K562 (cell line): ENCODE measurements around the gene TMCO4. TPM values are rescaled to one million over a fixed set of nuclear protein-coding genes. Genes with fewer than 3 reads are reported as not detected.

ENCODE experiments used
- ATAC-seq: fragments of 200-7000 bp; cut with Tn5 transposase; 3 replicates; pipeline ENCODE4 v1.9.1; 2020; ENCODE audit warnings: moderate library complexity
- BruUV-seq: library from RNA; stranded (reverse); fragments of 400-500 nt; replicated peaks from 2 replicates; lab custom pipeline; 2021; lab: Mats Ljungman, UMichigan
- CTCF ChIA-PET: fragments of 300-600 bp; formaldehyde crosslinking; extraction: SDS; loops from one replicate; lab custom pipeline; 2021; ENCODE audit warnings: low intra/inter-chr PET ratio; lab: Yijun Ruan, JAX
- POLR2A ChIA-PET: fragments of 300-600, 350-650 bp; sonication (Branson Sonifier 250); formaldehyde crosslinking; extraction: SDS; loops from one replicate; lab custom pipeline; 2021; ENCODE audit warnings: antibody characterized with exemption, inconsistent platforms; lab: Yijun Ruan, JAX
- DNase-seq, 4 experiments: peaks; one replicate each; pipeline versions ENCODE4 v3.0.0 to v3.0.0-alpha.2; 2011 to 2018; ENCODE audit warnings: low spot score in 3 of 4, mixed read lengths in 3 of 4; ENCODE audit errors: extremely low read depth in 1 of 4
- FAIRE-seq: peaks from 2 replicates; lab custom pipeline; 2011; peaks lifted over from hg19 to GRCh38; lab: Jason Lieb, UNC
- H2AFZ ChIP-seq: 2 replicates; pipeline ENCODE4 v1.6.0; 2011; ENCODE audit warnings: low read depth, low read length, control low read depth, inconsistent platforms
- H3K27ac ChIP-seq: fragments of 200-600 bp; 3 replicates; pipeline ENCODE4 v1.8.0; 2011; ENCODE audit warnings: low read depth, mild to moderate bottlenecking, control low read depth, inconsistent platforms, low read length, moderate library complexity, mixed read lengths; ENCODE audit errors: extremely low read depth
- H3K27me3 ChIP-seq, 2 experiments: fragments of 300-600 bp in 1 of 2; 2 replicates in 1 of 2; 3 replicates in 1 of 2; pipeline versions ENCODE4 v1.6.0 to v1.8.0; 2011; ENCODE audit warnings: inconsistent platforms in 2 of 2, low read length in 2 of 2, mild to moderate bottlenecking in 1 of 2, mixed read lengths in 1 of 2, moderate library complexity in 1 of 2; ENCODE audit not compliant: control insufficient read depth in 2 of 2, insufficient read depth in 2 of 2
- H3K36me3 ChIP-seq: fragments of 300-600 bp; 3 replicates; pipeline ENCODE4 v1.8.0; 2011; ENCODE audit warnings: mild to moderate bottlenecking, low read length, inconsistent platforms; ENCODE audit not compliant: control insufficient read depth, insufficient read depth
- H3K4me1 ChIP-seq, 2 experiments: fragments of 200-600 bp in 1 of 2; replicated peaks in 1 of 2; 2 replicates in 1 of 2; 3 replicates in 1 of 2; pipeline versions ENCODE4 v1.5.1 to v1.8.0; 2011; ENCODE audit warnings: inconsistent platforms in 2 of 2, low read length in 2 of 2, mild to moderate bottlenecking in 1 of 2, mixed read lengths in 1 of 2, moderate library complexity in 1 of 2; ENCODE audit not compliant: control insufficient read depth in 2 of 2, insufficient read depth in 2 of 2
- H3K4me2 ChIP-seq: 2 replicates; pipeline ENCODE4 v1.6.1; 2011; ENCODE audit warnings: low read length, control low read depth, inconsistent platforms, mixed read lengths; ENCODE audit not compliant: insufficient read depth
- H3K4me3 ChIP-seq: fragments of 200-600 bp; sonication (generic), shearing (Covaris generic); 2 replicates; pipeline ENCODE4 v1.5.1; 2016; ENCODE audit warnings: control low read depth, inconsistent platforms
- H3K79me2 ChIP-seq: fragments of 200-600 bp; 3 replicates; pipeline ENCODE4 v1.8.0; 2011; ENCODE audit warnings: low read length, inconsistent platforms; ENCODE audit not compliant: control insufficient read depth, insufficient read depth
- H3K9ac ChIP-seq, 2 experiments: 2 replicates each; pipeline versions ENCODE4 v1.6.0 to v1.6.1; 2011; ENCODE audit warnings: low read depth in 2 of 2, low read length in 2 of 2, control low read depth in 1 of 2, inconsistent platforms in 1 of 2, mild to moderate bottlenecking in 1 of 2, mixed read lengths in 1 of 2; ENCODE audit not compliant: insufficient read depth in 1 of 2
- H3K9me1 ChIP-seq: one replicate; pipeline ENCODE4 v1.6.0; 2011; ENCODE audit warnings: inconsistent platforms, mild to moderate bottlenecking, low read length, moderate library complexity; ENCODE audit not compliant: control insufficient read depth, insufficient read depth
- H3K9me3 ChIP-seq: replicated peaks from 2 replicates; pipeline ENCODE4 v1.5.1; 2011; ENCODE audit warnings: low read depth, low read length, inconsistent platforms; ENCODE audit not compliant: control insufficient read depth, insufficient read depth
- H4K20me1 ChIP-seq: replicated peaks from 2 replicates; pipeline ENCODE4 v1.6.1; 2011; ENCODE audit warnings: low read length, inconsistent platforms, mixed read lengths; ENCODE audit not compliant: control insufficient read depth, insufficient read depth
- ASH1L ChIP-seq: fragments of 450-650 bp; IDR thresholded peaks from 2 replicates; pipeline ENCODE4 v1.6.1; 2018; ENCODE audit warnings: borderline replicate concordance, mild to moderate bottlenecking, low read depth; ENCODE audit not compliant: partially characterized antibody
- BHLHE40 ChIP-seq: IDR thresholded peaks from 2 replicates; pipeline ENCODE4 v1.6.1; 2011; ENCODE audit warnings: low read length, improper control_type of control experiment
- CBFA2T2 ChIP-seq: fragments of 450-650 bp; conservative IDR thresholded peaks from 2 replicates; pipeline ENCODE4 v1.6.1; 2017; ENCODE audit warnings: mild to moderate bottlenecking
- CCAR2 ChIP-seq: fragments of 200-400 bp; formaldehyde crosslinking; IDR thresholded peaks from 2 replicates; pipeline ENCODE4 v1.6.1; 2017; ENCODE audit warnings: mild to moderate bottlenecking, low read depth, low read length
- HMBOX1 ChIP-seq: sonication (generic); IDR thresholded peaks from 2 replicates; pipeline ENCODE4 v1.6.1; 2016
- NCOA2 ChIP-seq, 2 experiments: fragments of 450-650 bp; IDR thresholded peaks; 2 replicates each; pipeline ENCODE4 v1.6.1; 2018; ENCODE audit warnings: mild to moderate bottlenecking in 2 of 2, moderate library complexity in 1 of 2; ENCODE audit not compliant: partially characterized antibody in 2 of 2
- RHOXF2B ChIP-seq: fragments of 250-450 bp; sonication (Bioruptor Pico); conservative IDR thresholded peaks from 2 replicates; pipeline ENCODE4 v1.5.1; 2021
- TCF7L2 ChIP-seq: fragments of 150-350 bp; IDR thresholded peaks from 2 replicates; pipeline ENCODE4 v1.6.1; 2016; ENCODE audit warnings: low read depth, mild to moderate bottlenecking, low read length, moderate library complexity
- ZNF445 ChIP-seq: fragments of 250-450 bp; sonication (Bioruptor Pico); IDR thresholded peaks from 2 replicates; pipeline ENCODE4 v1.4.0; 2020; ENCODE audit warnings: low read depth, mild to moderate bottlenecking, moderate library complexity
- ZNF830 ChIP-seq: fragments of 250-450 bp; sonication (Bioruptor Pico); IDR thresholded peaks from 2 replicates; pipeline ENCODE4 v1.5.0; 2021; ENCODE audit warnings: mild to moderate bottlenecking
- WGBS: fragments of 100-300 bp; shearing (Covaris generic); methylation state at CpG from one replicate; pipeline ENCODE4 v1.1.6; 2016; ENCODE audit warnings: low coverage, mixed read lengths; ENCODE audit not compliant: insufficient coverage; ENCODE audit errors: missing lambda C conversion rate; 5-methylcytosine and 5-hydroxymethylcytosine counted together
- in situ Hi-C: fragments of 300-500 bp; cut with MboI; formaldehyde crosslinking; loops from 4 replicates; pipeline ENCODE4 v1.15.0; 2018; ENCODE audit warnings: inconsistent platforms, mixed read lengths
- intact Hi-C: fragments of 100-400 bp; cut with micrococcal nuclease; formaldehyde crosslinking; loops from 2 replicates; pipeline ENCODE4 v1.14.2; 2022
- polyA plus RNA-seq, 8 experiments: library from polyadenylated mRNA; depleted of rRNA in 4 of 8; stranded (reverse) in 5 of 8; unstranded in 3 of 8; fragments of >200 nt; fragmentation: Nextera tagmentation in 2 of 8; fragmentation: Illumina TruSeq in 1 of 8; extraction: Ambion mirVana in 2 of 8; extraction: Trizol in 1 of 8; gene quantifications; 2 replicates each; pipeline versions ENCODE4 v1.2.1 to v1.2.3, GENCODE V29; 2011 to 2014; ENCODE audit warnings: inconsistent platforms in 1 of 8, missing spikeins in 1 of 8
- total RNA-seq, 7 experiments: library from RNA; depleted of rRNA in 6 of 7; stranded (reverse); fragments of >200 nt in 6 of 7; fragmentation: Illumina TruSeq in 2 of 7; extraction: Trizol in 2 of 7; gene quantifications; 2 replicates each; pipeline versions ENCODE4 v1.2.1 to v1.2.3, GENCODE V29; 2011 to 2021; ENCODE audit warnings: low replicate concordance in 1 of 7
- TF ChIP-seq, protein P1 (sequence below), 2 experiments: IDR thresholded peaks; 2 replicates each; pipeline ENCODE4 v1.6.1; 2011; ENCODE audit warnings: borderline replicate concordance in 1 of 2, control low read depth in 1 of 2, low read depth in 1 of 2, low read length in 1 of 2, mild to moderate bottlenecking in 1 of 2, mixed read lengths in 1 of 2, moderate library complexity in 1 of 2; ENCODE audit not compliant: insufficient read depth in 1 of 2, insufficient read length in 1 of 2, poor library complexity in 1 of 2, severe bottlenecking in 1 of 2; ENCODE audit errors: extremely low read depth in 1 of 2
- TF ChIP-seq, protein P2 (sequence below): sonication (generic); formaldehyde crosslinking; IDR thresholded peaks from 2 replicates; pipeline ENCODE4 v1.8.1; 2022; ENCODE audit warnings: missing genetic modification reagents

TMCO4 gene
- total and polyA plus RNA-seq, 9 of the 15 experiments (the other 6 are each of a cell fraction or from before 2014, with no cell fraction given): 0.06 to 2.1 (median 1.2) TPM

GRCh38 chr1:19769211-19769932, 30.3 kb downstream of the TMCO4 start:
- intact Hi-C loops: no loop called here
- ChIA-PET CTCF (no interaction called here), POLR2A (interaction anchor here (0.7 to 1.2 kb wide), 2 partner anchors 10 to 741 kb away, joined by 3 to 4 read pairs; no protein-coding TSS in a partner anchor)
- Histone ChIP-seq H3K79me2 (no peaks in the 10 kb centered on the region), H3K9me3 (no peaks in the 10 kb centered on the region), H3K27ac (no peak overlapping the region), H2AFZ (no peak overlapping the region), H3K4me2 (no peak overlapping the region), H3K9me1 (no peaks in the 10 kb centered on the region), H3K36me3 (no peaks in the 10 kb centered on the region), H3K27me3 (peaks cover 37 to 81% of the 10 kb centered on the region in 2 experiments), H3K4me3 (no peak overlapping the region), H4K20me1 (peaks cover 6% of the 10 kb centered on the region; the same call in 1 of the 2 replicates), H3K9ac (no peak overlapping the region), H3K4me1 (0 out of 5 replicates have a peak, but pooled peaks cover 0 to 2% of the 10 kb centered on the region in 2 experiments)
- 4% methylated on average over 10 of the region's 10 CpGs for WGBS
- in situ Hi-C loops: no loop called here
- no peak for ATAC-seq
- BruUV-seq: no TSS peak
- FAIRE-seq: no peak
- no peak for DNase-seq
- no peak for TF ChIP-seq CCAR2
- TF ChIP-seq TCF7L2: no peak
- TF ChIP-seq ZNF445 (CRISPR knock-in tag): no peak
- no peak for TF ChIP-seq ASH1L
- TF ChIP-seq HMBOX1: no peak
- TF ChIP-seq BHLHE40: no peak
- TF ChIP-seq, protein P1, sequence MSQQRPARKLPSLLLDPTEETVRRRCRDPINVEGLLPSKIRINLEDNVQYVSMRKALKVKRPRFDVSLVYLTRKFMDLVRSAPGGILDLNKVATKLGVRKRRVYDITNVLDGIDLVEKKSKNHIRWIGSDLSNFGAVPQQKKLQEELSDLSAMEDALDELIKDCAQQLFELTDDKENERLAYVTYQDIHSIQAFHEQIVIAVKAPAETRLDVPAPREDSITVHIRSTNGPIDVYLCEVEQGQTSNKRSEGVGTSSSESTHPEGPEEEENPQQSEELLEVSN (IDR thresholded peaks at IDR 0.05; ENCODE audit: borderline replicate concordance in 1 of 2, extremely low read depth in 1 of 2, insufficient read depth in 1 of 2, insufficient read length in 1 of 2, low read depth in 1 of 2, low read length in 1 of 2, poor library complexity in 1 of 2, severe bottlenecking in 1 of 2): no peak
- TF ChIP-seq ZNF830 (CRISPR knock-in tag): no peak
- no peak for TF ChIP-seq CBFA2T2
- TF ChIP-seq RHOXF2B (CRISPR knock-in tag): no peak
- TF ChIP-seq NCOA2 (IDR thresholded peaks at IDR 0.05; ENCODE audit: partially characterized antibody in 2 of 2): no peak
- TF ChIP-seq, protein P2, sequence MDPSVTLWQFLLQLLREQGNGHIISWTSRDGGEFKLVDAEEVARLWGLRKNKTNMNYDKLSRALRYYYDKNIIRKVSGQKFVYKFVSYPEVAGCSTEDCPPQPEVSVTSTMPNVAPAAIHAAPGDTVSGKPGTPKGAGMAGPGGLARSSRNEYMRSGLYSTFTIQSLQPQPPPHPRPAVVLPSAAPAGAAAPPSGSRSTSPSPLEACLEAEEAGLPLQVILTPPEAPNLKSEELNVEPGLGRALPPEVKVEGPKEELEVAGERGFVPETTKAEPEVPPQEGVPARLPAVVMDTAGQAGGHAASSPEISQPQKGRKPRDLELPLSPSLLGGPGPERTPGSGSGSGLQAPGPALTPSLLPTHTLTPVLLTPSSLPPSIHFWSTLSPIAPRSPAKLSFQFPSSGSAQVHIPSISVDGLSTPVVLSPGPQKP (CRISPR knock-in tag): no peak
